ENCODE results near the gene SPOP. TPM values are rescaled to one million over a fixed set of nuclear protein-coding genes. Genes with fewer than 3 reads are reported as not detected.

Gene SPOP
- total and polyA plus RNA-seq, 2 of the 4 experiments (the other 2 are of a cell fraction), result 24.9 to 47.5 TPM

DNA sequence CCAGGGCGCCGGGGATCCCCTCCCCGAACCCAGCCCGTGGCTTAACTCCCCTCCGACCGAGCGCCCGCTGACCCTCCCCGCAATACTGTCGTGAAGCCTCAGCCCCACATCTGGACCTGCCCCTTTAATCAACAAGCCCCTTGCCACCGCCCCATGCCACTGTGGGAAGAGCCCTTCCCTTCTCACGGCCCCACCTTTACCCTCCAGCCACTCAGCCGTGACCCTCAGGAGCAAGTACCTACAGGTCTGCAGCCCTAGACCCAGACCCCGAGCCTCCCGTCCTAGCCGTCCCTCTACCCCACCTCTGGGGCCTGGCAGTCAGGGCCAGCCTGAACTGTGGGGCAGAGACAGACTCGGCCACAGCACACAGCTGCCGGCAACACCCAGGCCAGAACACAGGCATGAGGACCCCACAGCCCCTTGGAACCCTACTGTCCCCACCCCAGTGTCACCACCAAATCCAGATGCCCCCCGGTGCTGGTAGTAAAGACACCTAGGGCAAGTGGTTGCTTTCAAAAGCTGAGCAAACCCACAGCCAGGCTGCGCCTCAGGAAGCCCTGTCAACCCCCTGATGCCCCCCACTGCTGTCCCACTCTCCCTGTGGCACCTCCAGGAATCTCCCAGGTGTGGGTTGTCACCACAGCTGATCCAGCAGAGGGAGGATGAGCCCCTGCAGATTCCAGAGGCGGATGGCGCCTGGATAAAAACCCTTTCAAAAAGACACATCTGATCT is 100.8 kb downstream of the SPOP start:
- POLR2A ChIA-PET (ENCODE audit: unreplicated experiment), result no interaction called here
- Histone ChIP-seq H3K4ac (ENCODE audit: low read depth, low read length) (peak overlapping the region; percentile 65), H4K8ac (ENCODE audit: low read depth in 2 of 2, low read length in 2 of 2) (0 out of 4 replicates have a peak overlapping the region, but pooled peaks of 1 of the 2 experiments have one; percentile 3), H3K79me1 (ENCODE audit: low read depth in 1 of 2, low read length in 2 of 2) (no peaks in the 10 kb centered on the region), H4K20me1 (ENCODE audit: insufficient read depth, low read length) (no peaks in the 10 kb centered on the region; the same call in none of the 2 replicates), H2BK5ac (ENCODE audit: low read depth, low read length, poor library complexity, severe bottlenecking) (no peak overlapping the region), H3K36me3 (ENCODE audit: control insufficient read depth, insufficient read depth, low read length) (no peaks in the 10 kb centered on the region), H3K9me3 (ENCODE audit: control insufficient read depth, insufficient read depth, low read length) (no peaks in the 10 kb centered on the region), H3K9ac (ENCODE audit: low read depth, low read length) (peak overlapping the region; percentile 75), H3K4me3 (ENCODE audit: insufficient read depth, low read depth, low read length) (peak overlapping the region; percentile 57), H3K56ac (ENCODE audit: extremely low read depth, insufficient read depth, low read length) (no peak overlapping the region), H2BK15ac (ENCODE audit: low read depth, low read length) (no peak overlapping the region), H4K5ac (ENCODE audit: low read depth, low read length) (no peak overlapping the region; the same call in 1 of the 2 replicates), H3K18ac (ENCODE audit: low read depth, low read length) (peak overlapping the region; percentile 14; the same call in 1 of the 2 replicates), H3K9me1 (ENCODE audit: insufficient read depth, low read length) (no peaks in the 10 kb centered on the region), H2BK120ac (ENCODE audit: low read depth, low read length) (0 out of 2 replicates have a peak overlapping the region, but pooled peaks have one; percentile 40), H4K91ac (ENCODE audit: insufficient read depth, low read depth, low read length) (no peak overlapping the region), H3K4me2 (ENCODE audit: low read depth, low read length) (peak overlapping the region; percentile 82), H3K27me3 (ENCODE audit: control insufficient read depth, insufficient read depth, low read length) (peaks cover 47% of the 10 kb centered on the region), H3K14ac (replicated peaks; ENCODE audit: low read depth, low read length) (peak overlapping the region; percentile 59; the same call in 1 of the 2 replicates), H2AK9ac (replicated peaks; ENCODE audit: low read depth, low read length, poor library complexity) (peak overlapping the region; percentile 65), H3K27ac (ENCODE audit: insufficient read depth, low read length) (no peak overlapping the region), H2AFZ (replicated peaks; ENCODE audit: low read length, poor library complexity) (peak overlapping the region; percentile 94), H3K4me1 (ENCODE audit: control insufficient read depth, insufficient read depth, low read length) (peaks cover 4% of the 10 kb centered on the region; the same call in 1 of the 2 replicates), H2BK20ac (ENCODE audit: low read depth, low read length) (no peak overlapping the region), H3K23ac (ENCODE audit: low read depth, low read length) (peak overlapping the region; percentile 78), H2AK5ac (ENCODE audit: low read depth, low read length) (no peak overlapping the region; the same call in 1 of the 2 replicates)
- intact Hi-C loops (cut with micrococcal nuclease), result no loop called here
- DNase-seq, result no peak
- dilution Hi-C loops (cut with HindIII; ENCODE audit: low sequenced_read_pairs, unreplicated experiment), result no loop called here
- WGBS, 2 experiments (ENCODE audit: extremely low coverage in 2 of 2, insufficient read length in 1 of 2), result no CpG with 5 or more reads among the region's 22 CpGs
- peak; percentile 15 for ATAC-seq (ENCODE audit: low read depth)
- CTCF ChIA-PET, result no interaction called here
- in situ Hi-C loops (cut with MboI; ENCODE audit: low sequenced_read_pairs), result no loop called here
- TF ChIP-seq RCOR1 (IDR thresholded peaks at IDR 0.05; ENCODE audit: insufficient replicate concordance, low read length), result no peak
- no peak for TF ChIP-seq RAD21 (IDR thresholded peaks at IDR 0.05; ENCODE audit: low read length)
- TF ChIP-seq CHD1 (IDR thresholded peaks at IDR 0.05; ENCODE audit: low read depth, low read length), result no peak
- TF ChIP-seq BHLHE40 (IDR thresholded peaks at IDR 0.05; ENCODE audit: low read depth, low read length), result no peak
- TF ChIP-seq, protein P1, sequence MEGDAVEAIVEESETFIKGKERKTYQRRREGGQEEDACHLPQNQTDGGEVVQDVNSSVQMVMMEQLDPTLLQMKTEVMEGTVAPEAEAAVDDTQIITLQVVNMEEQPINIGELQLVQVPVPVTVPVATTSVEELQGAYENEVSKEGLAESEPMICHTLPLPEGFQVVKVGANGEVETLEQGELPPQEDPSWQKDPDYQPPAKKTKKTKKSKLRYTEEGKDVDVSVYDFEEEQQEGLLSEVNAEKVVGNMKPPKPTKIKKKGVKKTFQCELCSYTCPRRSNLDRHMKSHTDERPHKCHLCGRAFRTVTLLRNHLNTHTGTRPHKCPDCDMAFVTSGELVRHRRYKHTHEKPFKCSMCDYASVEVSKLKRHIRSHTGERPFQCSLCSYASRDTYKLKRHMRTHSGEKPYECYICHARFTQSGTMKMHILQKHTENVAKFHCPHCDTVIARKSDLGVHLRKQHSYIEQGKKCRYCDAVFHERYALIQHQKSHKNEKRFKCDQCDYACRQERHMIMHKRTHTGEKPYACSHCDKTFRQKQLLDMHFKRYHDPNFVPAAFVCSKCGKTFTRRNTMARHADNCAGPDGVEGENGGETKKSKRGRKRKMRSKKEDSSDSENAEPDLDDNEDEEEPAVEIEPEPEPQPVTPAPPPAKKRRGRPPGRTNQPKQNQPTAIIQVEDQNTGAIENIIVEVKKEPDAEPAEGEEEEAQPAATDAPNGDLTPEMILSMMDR (conservative IDR thresholded peaks at IDR 0.05; ENCODE audit: low read depth, low read length), result no peak
- TF ChIP-seq POLR2A (IDR thresholded peaks at IDR 0.05; ENCODE audit: low read depth, low read length), result no peak
- no peak for TF ChIP-seq MAZ (IDR thresholded peaks at IDR 0.05; ENCODE audit: borderline replicate concordance, low read depth, low read length)
- TF ChIP-seq, protein P2, sequence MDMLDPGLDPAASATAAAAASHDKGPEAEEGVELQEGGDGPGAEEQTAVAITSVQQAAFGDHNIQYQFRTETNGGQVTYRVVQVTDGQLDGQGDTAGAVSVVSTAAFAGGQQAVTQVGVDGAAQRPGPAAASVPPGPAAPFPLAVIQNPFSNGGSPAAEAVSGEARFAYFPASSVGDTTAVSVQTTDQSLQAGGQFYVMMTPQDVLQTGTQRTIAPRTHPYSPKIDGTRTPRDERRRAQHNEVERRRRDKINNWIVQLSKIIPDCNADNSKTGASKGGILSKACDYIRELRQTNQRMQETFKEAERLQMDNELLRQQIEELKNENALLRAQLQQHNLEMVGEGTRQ (IDR thresholded peaks at IDR 0.05; ENCODE audit: low read depth, low read length), result no peak
- no TSS peak for BruUV-seq (replicated peaks)
